ENCODE results near the gene TSSK2.

TSSK2 gene

GRCh38 chr22:19090586-19091127 lies 40.5 kb upstream of the TSSK2 start:
- H3K4me1 ChIP-seq (ENCODE audit: control insufficient read depth, insufficient read depth, low read length) = peaks cover 15% of the 10 kb centered on the region

GRCh38 chr22:19092725-19093124 lies 38.4 kb upstream of the TSSK2 start:
- H3K9ac ChIP-seq (ENCODE audit: low read depth, low read length) = no peak overlapping the region
- H3K4me2 ChIP-seq (ENCODE audit: low read length) = no peak overlapping the region
- H3K36me3 ChIP-seq (ENCODE audit: insufficient read depth, low read length) = peaks cover 8% of the 10 kb centered on the region
- no peaks in the 10 kb centered on the region for H3K9me3 ChIP-seq (replicated peaks; ENCODE audit: low read length)
- no peaks in the 10 kb centered on the region for H3K4me1 ChIP-seq (ENCODE audit: control insufficient read depth, insufficient read depth, low read length)
- no peaks in the 10 kb centered on the region for H3K27me3 ChIP-seq (ENCODE audit: control insufficient read depth, insufficient read depth, low read length)
- no peak overlapping the region for H3K4me3 ChIP-seq (ENCODE audit: low read length)

More at GRCh38 chr22:19090586-19091127, 40.5 kb upstream of the TSSK2 start:
- no peak overlapping the region for H3K4me3 ChIP-seq (ENCODE audit: low read length)
- H3K27me3 ChIP-seq (ENCODE audit: control insufficient read depth, insufficient read depth, low read length) = no peaks in the 10 kb centered on the region
- H3K9me3 ChIP-seq (replicated peaks; ENCODE audit: low read length) = no peaks in the 10 kb centered on the region
- peaks cover 8% of the 10 kb centered on the region for H3K36me3 ChIP-seq (ENCODE audit: insufficient read depth, low read length)
- no peak overlapping the region for H3K4me2 ChIP-seq (ENCODE audit: low read length)
- no peak overlapping the region for H3K9ac ChIP-seq (ENCODE audit: low read depth, low read length)

- Histone ChIP-seq H3K27me3 (ENCODE audit: control insufficient read depth, insufficient read depth, low read length) (no peaks in the 10 kb centered on the region), H3K9ac (ENCODE audit: low read depth, low read length) (no peak overlapping the region), H3K4me1 (ENCODE audit: control insufficient read depth, insufficient read depth, low read length) (no peaks in the 10 kb centered on the region), H3K9me3 (replicated peaks; ENCODE audit: low read length) (no peaks in the 10 kb centered on the region), H3K4me3 (ENCODE audit: low read length) (no peak overlapping the region), H3K36me3 (ENCODE audit: insufficient read depth, low read length) (no peaks in the 10 kb centered on the region), H3K4me2 (ENCODE audit: low read length) (no peak overlapping the region)
Observed at GRCh38 chr22:19094393-19094997, 36.6 kb upstream of the TSSK2 start.

- Histone ChIP-seq H3K9me3 (replicated peaks; ENCODE audit: low read length) (no peaks in the 10 kb centered on the region), H3K4me1 (ENCODE audit: control insufficient read depth, insufficient read depth, low read length) (no peaks in the 10 kb centered on the region), H3K4me2 (ENCODE audit: low read length) (no peak overlapping the region), H3K4me3 (ENCODE audit: low read length) (no peak overlapping the region), H3K36me3 (ENCODE audit: insufficient read depth, low read length) (no peaks in the 10 kb centered on the region), H3K9ac (ENCODE audit: low read depth, low read length) (no peak overlapping the region), H3K27me3 (ENCODE audit: control insufficient read depth, insufficient read depth, low read length) (no peaks in the 10 kb centered on the region)
Observed at GRCh38 chr22:19096555-19096954, 34.6 kb upstream of the TSSK2 start.

- Histone ChIP-seq H3K36me3 (ENCODE audit: insufficient read depth, low read length) (no peaks in the 10 kb centered on the region), H3K9me3 (replicated peaks; ENCODE audit: low read length) (no peaks in the 10 kb centered on the region), H3K4me2 (ENCODE audit: low read length) (no peak overlapping the region), H3K27me3 (ENCODE audit: control insufficient read depth, insufficient read depth, low read length) (no peaks in the 10 kb centered on the region), H3K4me3 (ENCODE audit: low read length) (no peak overlapping the region), H3K9ac (ENCODE audit: low read depth, low read length) (no peak overlapping the region), H3K4me1 (ENCODE audit: control insufficient read depth, insufficient read depth, low read length) (no peaks in the 10 kb centered on the region)
Observed at GRCh38 chr22:19097518-19097917, 33.6 kb upstream of the TSSK2 start.

GRCh38 chr22:19098157-19098556 lies 33.0 kb upstream of the TSSK2 start:
- Histone ChIP-seq H3K4me2 (ENCODE audit: low read length) (no peak overlapping the region), H3K9me3 (replicated peaks; ENCODE audit: low read length) (no peaks in the 10 kb centered on the region), H3K4me3 (ENCODE audit: low read length) (no peak overlapping the region), H3K4me1 (ENCODE audit: control insufficient read depth, insufficient read depth, low read length) (no peaks in the 10 kb centered on the region), H3K36me3 (ENCODE audit: insufficient read depth, low read length) (no peaks in the 10 kb centered on the region), H3K27me3 (ENCODE audit: control insufficient read depth, insufficient read depth, low read length) (no peaks in the 10 kb centered on the region), H3K9ac (ENCODE audit: low read depth, low read length) (no peak overlapping the region)

GRCh38 chr22:19103880-19104821 lies 27.0 kb upstream of the TSSK2 start:
- Histone ChIP-seq H3K9me3 (replicated peaks; ENCODE audit: low read length) (no peaks in the 10 kb centered on the region), H3K4me3 (ENCODE audit: low read length) (no peak overlapping the region), H3K27me3 (ENCODE audit: control insufficient read depth, insufficient read depth, low read length) (no peaks in the 10 kb centered on the region), H3K9ac (ENCODE audit: low read depth, low read length) (no peak overlapping the region), H3K4me2 (ENCODE audit: low read length) (peak overlapping the region; percentile 50), H3K36me3 (ENCODE audit: insufficient read depth, low read length) (no peaks in the 10 kb centered on the region), H3K4me1 (ENCODE audit: control insufficient read depth, insufficient read depth, low read length) (peaks cover 8% of the 10 kb centered on the region)

- H3K27me3 ChIP-seq (ENCODE audit: control insufficient read depth, insufficient read depth, low read length) = no peaks in the 10 kb centered on the region
- H3K4me2 ChIP-seq (ENCODE audit: low read length) = no peak overlapping the region
- H3K9ac ChIP-seq (ENCODE audit: low read depth, low read length) = no peak overlapping the region
- no peaks in the 10 kb centered on the region for H3K36me3 ChIP-seq (ENCODE audit: insufficient read depth, low read length)
- no peak overlapping the region for H3K4me3 ChIP-seq (ENCODE audit: low read length)
- H3K9me3 ChIP-seq (replicated peaks; ENCODE audit: low read length) = no peaks in the 10 kb centered on the region
- H3K4me1 ChIP-seq (ENCODE audit: control insufficient read depth, insufficient read depth, low read length) = peaks cover 19% of the 10 kb centered on the region
Observed at GRCh38 chr22:19105456-19105855, 25.7 kb upstream of the TSSK2 start.

GRCh38 chr22:19105867-19106802 lies 25.0 kb upstream of the TSSK2 start:
- Histone ChIP-seq H3K4me3 (ENCODE audit: low read length) (no peak overlapping the region), H3K4me1 (ENCODE audit: control insufficient read depth, insufficient read depth, low read length) (peaks cover 19% of the 10 kb centered on the region)

GRCh38 chr22:19106886-19107729 lies 24.0 kb upstream of the TSSK2 start:
- Histone ChIP-seq H3K36me3 (ENCODE audit: insufficient read depth, low read length) (no peaks in the 10 kb centered on the region), H3K4me3 (ENCODE audit: low read length) (no peak overlapping the region), H3K9ac (ENCODE audit: low read depth, low read length) (no peak overlapping the region), H3K4me2 (ENCODE audit: low read length) (no peak overlapping the region), H3K27me3 (ENCODE audit: control insufficient read depth, insufficient read depth, low read length) (no peaks in the 10 kb centered on the region), H3K4me1 (ENCODE audit: control insufficient read depth, insufficient read depth, low read length) (peaks cover 19% of the 10 kb centered on the region), H3K9me3 (replicated peaks; ENCODE audit: low read length) (no peaks in the 10 kb centered on the region)

More at GRCh38 chr22:19105867-19106802, 25.0 kb upstream of the TSSK2 start:
- Histone ChIP-seq H3K9ac (ENCODE audit: low read depth, low read length) (no peak overlapping the region), H3K9me3 (replicated peaks; ENCODE audit: low read length) (no peaks in the 10 kb centered on the region), H3K27me3 (ENCODE audit: control insufficient read depth, insufficient read depth, low read length) (no peaks in the 10 kb centered on the region), H3K4me2 (ENCODE audit: low read length) (no peak overlapping the region), H3K36me3 (ENCODE audit: insufficient read depth, low read length) (no peaks in the 10 kb centered on the region)
